Stimulated activated CD8-positive, alpha-beta memory T cell treated with anti-CD3 and anti-CD28 coated beads, Interleukin-4, amount 100 ng/mL, for 1 hour (primary cell): ENCODE data around the gene ACBD6.

Experiments used
- DNase-seq, 2 donors: peaks; one replicate each; pipeline ENCODE4 v3.0.0-alpha.2; 2020; ENCODE audit warnings: low read depth in 2 of 2, low spot score in 1 of 2

The ACBD6 gene

GRCh38 chr1:180272395-180272794 is 230.0 kb downstream of the ACBD6 start:
- no peak for DNase-seq

- no peak for DNase-seq
Measured at GRCh38 chr1:180271272-180272255, 230.8 kb downstream of the ACBD6 start.

GRCh38 chr1:180270530-180271271 is 231.7 kb downstream of the ACBD6 start:
- DNase-seq: no peak

- DNase-seq: no peak
Measured at GRCh38 chr1:180269645-180270529, 232.5 kb downstream of the ACBD6 start.

DNA sequence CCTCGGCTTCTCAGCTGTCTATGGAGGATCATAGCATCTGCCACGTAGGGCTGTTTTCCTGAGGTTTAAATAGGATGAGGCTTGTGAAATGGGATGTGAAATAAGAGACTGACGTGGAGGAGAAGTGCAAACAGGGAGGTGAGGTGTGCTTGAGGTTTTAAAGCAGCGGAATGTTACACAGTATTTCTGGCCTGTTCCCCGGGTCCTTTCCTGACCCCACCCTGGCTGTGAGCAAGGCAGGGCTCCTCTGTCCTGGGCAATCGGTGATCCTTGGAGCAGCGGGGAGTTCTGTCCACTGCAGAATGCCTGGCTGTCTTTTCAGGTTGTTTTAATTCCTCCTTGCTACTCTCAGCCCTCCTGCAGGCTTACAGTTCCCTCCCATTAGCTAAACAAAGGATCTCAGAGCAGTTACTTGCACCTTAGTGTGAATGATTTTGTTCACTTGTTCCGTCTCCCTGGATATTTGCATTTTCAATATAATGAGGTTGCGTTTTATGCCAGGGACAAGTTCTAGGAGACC is 233.8 kb downstream of the ACBD6 start:
- DNase-seq: no peak

- no peak for DNase-seq
Measured at GRCh38 chr1:180267761-180268555, 234.4 kb downstream of the ACBD6 start.

GRCh38 chr1:180267211-180267561 is 235.2 kb downstream of the ACBD6 start:
- no peak for DNase-seq

- no peak for DNase-seq
Measured at GRCh38 chr1:180266275-180267210, 235.8 kb downstream of the ACBD6 start.

- DNase-seq: no peak
Measured at GRCh38 chr1:180265871-180266270, 236.5 kb downstream of the ACBD6 start.

DNA sequence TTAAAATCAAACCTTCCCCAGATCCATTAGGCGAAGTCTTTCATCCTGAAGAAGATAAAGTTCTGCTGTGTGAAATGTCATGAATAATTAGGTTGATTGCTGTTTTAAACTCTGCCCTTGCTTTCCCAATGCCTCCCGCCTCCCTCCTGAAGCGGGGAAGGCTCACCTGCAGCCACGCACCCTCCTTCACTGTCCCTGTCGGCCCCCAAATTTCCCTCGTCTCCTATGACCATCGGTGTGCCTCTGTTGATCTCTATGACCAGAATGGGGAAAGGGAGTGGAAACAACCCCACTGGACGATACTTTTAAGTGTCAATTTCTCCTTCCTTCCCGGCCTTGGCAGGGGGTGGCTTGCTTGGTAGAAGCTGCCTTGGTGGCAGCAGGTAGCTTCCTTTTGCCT is 237.2 kb downstream of the ACBD6 start:
- DNase-seq: no peak

DNA sequence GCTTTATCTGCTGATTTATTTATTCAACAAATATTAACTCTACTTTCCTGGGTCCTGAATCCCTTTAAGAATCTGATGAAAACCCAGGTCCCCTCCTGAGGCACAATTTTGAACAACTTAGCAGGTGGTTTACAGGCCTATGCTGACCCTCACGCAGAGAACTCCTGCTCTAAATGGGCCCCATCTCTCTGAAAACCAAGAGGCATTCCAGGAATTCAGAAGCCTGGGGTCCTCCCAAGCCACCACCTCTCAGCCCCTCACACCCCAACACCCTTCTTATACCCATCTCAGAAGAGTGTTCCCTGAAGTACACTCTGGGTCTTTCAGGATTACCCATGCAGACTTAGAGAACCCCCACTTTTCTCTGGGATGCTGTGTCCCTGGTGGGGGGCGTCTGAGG is 237.8 kb downstream of the ACBD6 start:
- no peak for DNase-seq

GRCh38 chr1:180262628-180263488 is 239.5 kb downstream of the ACBD6 start:
- DNase-seq: no peak

GRCh38 chr1:180261524-180262155 is 240.7 kb downstream of the ACBD6 start:
- no peak for DNase-seq

DNA sequence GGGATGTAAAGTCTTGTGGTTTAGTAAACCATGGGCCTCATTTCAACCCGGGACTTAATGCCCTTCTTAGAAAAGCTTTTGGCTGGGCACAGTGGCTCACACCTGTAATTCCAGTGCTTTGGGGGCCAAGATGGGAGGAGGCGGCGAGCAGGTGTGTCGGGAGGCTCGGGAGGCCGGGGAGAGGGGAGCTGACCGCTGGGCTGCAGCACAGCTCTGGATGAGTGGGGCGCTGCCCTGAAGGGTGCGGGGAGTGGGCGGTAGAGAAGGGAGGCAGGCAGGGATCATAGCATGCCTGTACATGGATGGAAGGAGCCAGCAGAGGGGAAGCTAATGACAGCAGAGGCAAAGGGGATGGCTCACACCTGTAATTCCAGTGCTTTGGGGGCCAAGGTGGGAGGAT is 241.3 kb downstream of the ACBD6 start:
- no peak for DNase-seq

DNA sequence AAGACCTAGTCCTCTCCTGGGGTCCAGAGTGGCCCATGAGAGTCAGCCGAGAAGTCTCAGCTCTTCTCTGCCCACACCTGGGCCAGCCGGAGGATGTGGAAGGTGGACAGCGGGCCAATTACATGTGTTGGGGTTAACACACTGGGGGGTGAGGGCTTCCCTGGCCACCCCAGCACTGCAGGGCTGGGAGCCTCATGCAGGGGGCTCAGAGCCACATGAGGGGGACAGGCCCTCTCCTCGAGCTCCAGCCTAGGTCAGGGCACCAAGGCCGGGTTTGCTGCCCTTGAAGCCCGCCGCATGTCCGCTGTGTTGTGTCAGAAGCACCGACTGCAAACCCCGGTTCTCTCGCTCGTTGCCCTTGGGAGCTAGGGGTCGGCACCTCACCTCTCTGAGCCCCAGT is 241.8 kb downstream of the ACBD6 start:
- DNase-seq: no peak

DNA sequence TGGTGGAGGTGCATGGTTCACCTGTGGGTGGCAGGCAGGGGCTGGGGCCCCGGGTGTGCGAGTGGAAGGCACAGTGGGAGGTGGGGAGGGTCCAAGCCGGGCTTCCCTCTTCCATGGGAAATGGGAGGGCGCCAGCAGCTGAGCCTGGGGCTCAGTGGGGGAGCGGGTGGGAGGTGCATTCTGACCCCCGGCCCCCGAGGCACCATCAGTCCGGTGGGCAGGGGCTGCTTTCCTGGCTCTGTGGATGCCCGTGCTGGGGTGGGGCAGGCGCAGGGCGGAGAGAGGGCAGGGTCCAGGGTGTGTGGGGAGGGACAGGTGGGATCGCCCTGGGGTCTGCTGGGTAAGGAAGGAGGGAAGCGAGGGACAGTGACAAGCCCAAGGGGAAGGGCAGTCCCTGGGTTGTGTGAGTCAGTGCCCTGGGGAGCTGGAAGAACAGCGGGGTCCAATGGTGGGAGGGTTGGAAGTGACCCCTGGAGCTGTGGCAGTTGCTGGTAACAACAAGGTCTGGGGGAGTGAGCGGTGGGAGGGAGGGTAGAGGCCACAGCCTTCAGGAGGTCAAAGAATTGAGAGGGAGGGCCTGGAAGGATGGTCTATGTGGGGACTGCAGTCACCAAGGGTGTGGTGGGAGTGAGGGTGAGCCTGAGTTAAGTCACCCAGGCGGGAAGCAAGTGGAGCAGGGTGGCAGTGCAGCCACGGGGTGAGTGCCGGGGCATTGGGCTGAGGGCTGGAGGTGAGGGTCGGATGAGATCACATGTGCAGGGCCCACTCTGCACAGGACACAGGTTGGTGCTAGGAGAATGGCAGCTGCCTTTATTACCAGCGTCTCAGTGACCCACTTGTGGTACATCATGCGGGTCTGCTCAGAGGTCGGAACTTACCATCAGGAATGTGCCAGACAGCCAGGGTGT is 242.7 kb downstream of the ACBD6 start:
- no peak for DNase-seq

- no peak for DNase-seq
Measured at GRCh38 chr1:180258935-180259334, 243.4 kb downstream of the ACBD6 start.
